GM10847 (cell line): ENCODE data around the gene SOAT2.

Experiments used
- POLR2A ChIP-seq: IDR thresholded peaks from 2 replicates; pipeline ENCODE4 v1.6.1; 2011; ENCODE audit not compliant: insufficient read length; ENCODE audit errors: extremely low read depth

Gene SOAT2

DNA sequence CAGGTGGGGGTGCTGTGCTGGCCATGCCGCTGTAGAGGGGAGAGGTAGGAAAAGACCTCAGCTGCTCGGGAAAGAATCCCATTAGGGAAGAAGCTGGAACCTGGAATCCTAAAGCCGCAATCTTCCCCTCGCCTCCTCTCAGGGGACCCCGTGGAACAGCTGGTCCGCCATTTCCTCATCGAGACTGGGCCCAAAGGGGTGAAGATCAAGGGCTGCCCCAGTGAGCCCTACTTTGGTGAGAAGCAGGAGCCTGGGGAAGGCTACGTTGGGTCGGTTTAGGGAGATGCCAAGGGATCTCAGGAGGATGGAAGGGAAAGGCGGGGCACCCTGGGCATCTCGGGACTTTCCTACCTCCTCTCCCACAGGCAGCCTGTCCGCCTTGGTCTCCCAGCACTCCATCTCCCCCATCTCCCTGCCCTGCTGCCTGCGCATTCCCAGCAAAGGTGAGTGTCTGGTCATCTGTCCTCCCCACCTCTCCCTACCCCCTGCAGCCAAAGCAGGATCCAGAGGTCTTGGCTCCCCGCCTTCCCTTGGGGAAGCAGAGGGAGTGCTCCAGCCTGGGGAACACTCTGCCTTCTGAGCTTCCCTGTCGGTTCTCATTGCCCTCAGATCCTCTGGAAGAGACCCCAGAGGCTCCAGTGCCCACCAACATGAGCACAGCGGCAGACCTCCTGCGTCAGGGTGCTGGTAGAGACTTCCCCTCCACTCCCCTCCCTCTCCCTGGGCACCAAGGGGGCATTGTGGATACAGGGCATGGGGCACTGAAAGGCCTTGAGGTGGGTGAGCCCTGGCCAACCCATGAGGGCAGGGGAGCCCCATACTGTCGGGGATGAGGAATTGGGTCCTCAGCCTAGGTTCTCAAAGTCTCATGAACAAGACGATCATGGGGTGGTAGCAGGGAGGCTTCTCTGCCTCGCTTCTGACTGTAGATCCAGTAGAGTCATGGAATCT lies 41.0 kb upstream of the SOAT2 start:
- TF ChIP-seq POLR2A, result no peak

DNA sequence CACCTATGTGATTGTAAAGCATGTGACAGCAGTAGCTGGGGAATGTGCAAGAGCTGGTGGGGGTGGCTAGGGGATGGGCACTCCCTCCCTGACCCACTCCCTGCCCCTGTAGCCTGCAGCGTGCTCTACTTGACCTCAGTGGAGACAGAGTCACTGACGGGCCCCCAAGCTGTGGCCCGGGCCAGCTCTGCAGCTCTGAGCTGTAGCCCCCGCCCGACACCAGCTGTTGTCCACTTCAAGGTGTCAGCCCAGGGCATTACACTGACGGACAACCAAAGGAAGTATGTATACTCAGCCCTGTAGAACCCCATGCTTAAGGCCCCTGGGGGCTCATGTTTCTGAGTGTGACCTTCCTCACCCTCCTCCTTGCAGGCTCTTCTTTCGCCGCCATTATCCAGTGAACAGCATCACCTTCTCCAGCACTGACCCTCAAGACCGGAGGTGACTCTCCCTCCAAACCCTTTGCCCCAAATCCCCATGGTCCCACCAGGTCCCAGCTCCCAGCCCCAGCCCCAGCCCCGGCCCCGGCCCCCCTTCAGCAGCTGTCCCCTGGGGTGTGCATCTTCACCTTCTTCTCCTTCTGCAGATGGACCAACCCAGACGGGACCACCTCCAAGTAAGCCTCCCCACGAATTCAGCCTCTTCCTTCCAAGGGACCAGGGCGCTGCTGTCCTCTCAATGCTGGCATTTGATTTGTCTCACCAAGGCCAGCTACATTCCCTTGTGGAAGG lies 40.1 kb upstream of the SOAT2 start:
- TF ChIP-seq POLR2A, result no peak

DNA sequence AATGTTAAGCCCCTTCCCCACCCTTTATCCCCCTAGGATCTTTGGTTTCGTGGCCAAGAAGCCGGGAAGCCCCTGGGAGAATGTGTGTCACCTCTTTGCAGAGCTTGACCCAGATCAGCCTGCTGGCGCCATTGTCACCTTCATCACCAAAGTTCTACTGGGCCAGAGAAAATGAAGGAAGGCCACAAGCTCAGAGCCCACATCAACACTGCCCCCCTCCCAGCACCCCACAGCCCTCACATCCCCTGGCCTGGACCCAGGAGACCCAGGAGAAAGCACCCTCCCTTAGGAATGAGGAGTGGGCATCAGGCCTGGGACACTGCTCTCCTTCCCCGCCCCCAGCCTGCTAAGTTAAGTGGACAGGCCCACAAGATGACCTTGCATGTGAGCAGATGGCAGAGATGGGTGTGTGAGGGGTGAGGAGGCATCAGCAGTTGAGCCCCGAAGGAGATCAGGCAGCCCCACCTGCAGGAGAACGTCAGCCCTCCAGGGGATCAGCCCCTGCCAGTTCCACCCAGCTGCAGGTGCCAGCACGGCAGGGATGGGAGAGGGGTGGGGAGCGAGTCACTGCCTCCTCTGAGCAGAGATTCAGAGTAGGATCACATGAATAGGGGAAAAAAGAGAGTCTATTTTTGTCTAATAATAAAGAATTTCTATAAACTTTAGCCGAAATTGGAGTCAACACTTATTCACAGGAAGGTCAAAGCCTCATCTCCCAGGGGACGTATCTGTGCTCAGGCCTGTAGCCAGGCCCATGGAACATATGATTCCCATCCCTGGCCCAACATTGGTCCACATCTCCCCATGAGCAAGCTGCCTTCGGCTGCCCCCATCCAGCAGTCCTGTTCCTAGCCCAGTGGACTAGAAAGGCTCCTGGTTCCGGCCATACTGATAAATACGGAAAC lies 39.3 kb upstream of the SOAT2 start:
- TF ChIP-seq POLR2A, result no peak

DNA sequence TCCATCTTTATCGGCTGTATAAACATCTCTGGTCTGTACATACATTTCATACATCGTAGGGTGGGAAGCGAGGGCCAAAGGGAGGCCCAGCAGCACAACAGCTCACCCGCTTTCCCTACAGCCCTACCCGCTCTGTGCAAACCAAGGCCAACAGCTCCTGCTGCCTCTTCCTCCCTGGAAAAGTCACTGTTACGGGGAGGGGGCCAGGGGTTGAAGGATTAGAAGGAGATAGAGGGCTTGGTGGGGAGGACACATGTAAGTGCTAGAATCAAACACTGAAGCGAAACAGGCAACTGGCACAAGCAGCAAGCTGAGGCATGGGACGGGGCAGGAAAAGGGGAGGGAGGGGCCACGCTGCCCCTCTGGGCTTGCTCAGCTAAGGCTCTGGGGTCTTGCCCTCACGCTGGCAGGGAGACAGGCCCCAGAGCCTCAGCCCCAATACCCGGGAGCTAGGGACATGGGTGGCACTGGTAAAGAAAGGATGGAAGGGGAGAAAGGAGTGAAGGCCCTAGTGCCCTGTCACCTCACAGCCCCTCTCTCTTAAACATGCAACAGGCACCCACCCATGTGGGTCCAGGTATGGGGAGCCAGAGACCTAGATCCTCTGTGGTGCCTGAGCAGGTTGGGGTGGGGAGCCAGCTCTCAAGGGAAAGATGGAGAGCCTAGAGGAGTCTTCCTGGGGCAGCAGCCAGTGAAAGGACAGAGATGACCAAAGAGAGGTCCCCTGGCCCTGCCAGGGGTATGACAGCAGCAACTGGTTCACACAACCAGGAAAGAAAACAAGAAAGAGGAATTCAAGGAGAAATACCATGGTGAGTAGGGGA lies 38.5 kb upstream of the SOAT2 start:
- no peak for TF ChIP-seq POLR2A

DNA sequence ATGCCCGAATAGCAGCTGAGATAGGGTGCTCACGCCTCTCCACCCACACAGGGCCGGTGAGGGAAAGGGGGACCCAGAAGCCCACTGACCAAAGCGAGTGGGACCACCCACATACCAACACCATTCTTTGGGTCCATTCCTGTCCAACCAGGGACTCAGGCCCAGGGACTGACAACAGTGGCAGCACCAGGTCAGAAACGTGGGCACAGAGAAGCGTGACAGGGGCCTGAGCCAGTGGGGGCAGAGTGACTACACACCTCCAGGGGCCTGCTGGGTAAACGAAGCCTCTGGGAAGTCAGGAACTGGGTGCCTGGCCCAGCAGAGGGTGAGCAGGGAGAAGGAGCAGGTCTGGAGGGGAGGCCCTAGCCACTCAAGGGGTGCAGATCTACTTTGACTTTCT lies 37.8 kb upstream of the SOAT2 start:
- TF ChIP-seq POLR2A, result no peak

DNA sequence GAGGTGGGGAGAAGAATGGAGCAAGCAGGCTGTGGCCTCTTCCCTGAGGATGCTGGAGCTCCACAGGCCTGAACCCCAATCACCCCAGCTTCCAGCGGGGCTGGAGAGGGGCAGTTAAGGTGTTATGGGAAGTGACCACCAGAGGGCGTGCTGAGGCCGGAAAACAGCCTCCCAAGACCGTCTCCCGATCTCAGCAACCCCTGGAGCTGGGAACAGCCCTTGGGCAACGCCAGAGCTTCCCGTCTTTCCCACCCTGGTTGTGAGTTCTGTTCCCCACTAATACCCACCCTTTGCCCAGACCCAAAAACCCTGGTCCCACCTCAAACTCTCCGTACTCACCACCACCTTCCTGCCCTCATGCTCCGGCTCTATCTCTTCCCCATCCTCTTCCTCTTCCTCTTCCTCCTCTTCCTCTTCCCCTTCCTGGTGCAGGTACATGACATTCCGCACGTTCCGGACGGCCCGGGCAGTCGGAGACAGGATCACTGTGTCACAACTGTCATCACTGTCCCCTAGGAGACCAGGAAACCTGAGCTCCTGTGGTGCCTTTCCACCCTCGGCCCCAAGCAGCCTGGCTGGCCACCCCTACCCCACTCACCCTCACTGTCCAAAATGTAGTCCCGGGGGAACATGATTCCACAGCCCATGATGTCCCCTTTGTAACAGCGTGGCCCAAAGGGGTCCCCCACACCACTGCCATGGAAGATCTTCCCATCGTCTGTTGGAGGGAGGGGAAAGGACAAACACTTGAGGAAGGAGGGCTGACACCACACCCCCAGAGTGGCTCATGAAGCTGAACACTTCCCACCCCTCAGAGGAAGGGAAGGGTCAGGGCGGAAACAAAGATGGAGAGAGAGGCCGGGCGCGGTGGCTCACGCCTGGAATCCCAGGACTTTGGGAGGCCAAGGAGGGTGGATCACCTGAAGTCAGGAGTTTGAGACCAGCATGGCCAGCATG lies 37.0 kb upstream of the SOAT2 start:
- no peak for TF ChIP-seq POLR2A

DNA sequence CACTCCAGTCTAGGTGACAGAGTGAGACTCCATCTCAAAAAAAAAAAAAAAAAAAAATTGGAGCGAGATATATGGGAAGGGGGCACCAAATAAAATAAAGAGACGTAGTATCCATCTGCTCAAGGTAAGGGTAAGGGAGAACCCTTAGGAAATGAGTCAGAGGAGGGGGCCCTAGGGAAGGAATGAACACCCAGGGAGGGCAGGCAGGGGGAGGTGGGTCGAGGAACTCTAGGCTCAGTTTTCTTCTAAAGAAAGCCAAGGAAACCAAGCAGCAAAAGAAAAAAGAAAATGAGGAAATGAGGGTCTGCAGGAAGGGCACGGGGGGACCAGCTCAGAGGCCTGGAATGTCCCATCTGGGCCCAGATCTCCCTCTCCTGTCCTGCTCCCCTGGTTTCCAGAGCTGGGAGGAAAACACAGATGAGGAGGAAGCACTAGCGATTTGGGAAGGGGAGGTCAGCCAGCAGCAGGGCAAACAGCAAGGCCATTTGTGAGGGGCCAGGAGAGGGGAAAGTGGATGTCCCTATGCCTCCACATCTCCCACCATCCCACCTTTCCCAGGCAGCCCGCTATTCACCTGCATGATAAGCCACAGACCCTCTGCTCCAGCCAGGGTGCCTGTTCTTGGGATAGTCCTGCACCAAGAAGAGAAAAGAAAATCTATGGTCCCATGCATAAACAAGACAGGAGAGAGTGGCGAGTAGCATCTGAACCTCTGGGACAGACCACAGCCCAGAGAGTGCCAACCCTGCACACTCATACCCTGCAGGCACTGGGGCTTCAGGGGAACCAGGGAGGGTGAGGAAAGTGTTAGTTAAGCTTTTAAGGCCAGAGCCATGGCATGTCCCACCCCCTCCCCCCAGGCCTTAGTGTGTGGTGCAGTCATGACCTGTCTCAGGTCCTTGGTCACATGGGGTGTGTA lies 36.0 kb upstream of the SOAT2 start:
- TF ChIP-seq POLR2A, result no peak

DNA sequence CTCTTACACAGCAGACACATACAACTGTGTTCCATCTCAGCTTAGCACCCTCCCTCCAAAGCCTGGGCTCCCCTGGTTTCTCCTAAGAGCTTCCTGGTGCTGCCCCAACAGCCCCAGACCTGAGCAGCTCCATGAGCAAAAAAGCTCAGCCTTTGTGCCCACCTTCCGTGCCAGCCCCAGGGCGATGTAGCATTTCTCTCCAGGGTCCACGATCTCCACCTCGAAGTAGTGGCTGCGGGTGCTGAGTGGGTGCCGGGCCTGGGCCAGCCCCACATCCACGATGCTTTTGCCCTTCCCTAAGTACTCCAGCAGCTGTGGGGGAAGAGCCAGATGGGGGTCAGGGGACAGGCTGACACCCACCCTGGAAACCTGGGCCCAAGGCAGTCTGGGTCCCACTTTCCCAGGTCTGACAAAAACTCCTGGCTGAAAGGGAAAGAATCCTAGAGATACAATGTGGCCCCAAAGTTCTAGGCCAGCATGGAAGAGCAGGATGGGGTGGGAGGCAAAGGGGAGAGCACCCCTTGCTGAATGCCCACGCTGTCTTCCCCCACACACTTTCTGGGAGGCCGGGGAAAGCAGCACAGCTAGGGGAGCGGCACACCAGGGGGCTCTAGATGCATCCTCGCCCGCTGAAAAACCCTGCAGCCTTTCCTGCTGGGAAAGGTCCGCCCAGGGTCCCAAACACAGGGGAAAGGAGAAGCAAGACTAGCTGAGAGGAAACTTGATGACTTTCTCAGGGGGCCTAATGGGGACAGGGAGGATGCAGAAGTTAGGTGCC lies 35.1 kb upstream of the SOAT2 start:
- TF ChIP-seq POLR2A, result no peak

DNA sequence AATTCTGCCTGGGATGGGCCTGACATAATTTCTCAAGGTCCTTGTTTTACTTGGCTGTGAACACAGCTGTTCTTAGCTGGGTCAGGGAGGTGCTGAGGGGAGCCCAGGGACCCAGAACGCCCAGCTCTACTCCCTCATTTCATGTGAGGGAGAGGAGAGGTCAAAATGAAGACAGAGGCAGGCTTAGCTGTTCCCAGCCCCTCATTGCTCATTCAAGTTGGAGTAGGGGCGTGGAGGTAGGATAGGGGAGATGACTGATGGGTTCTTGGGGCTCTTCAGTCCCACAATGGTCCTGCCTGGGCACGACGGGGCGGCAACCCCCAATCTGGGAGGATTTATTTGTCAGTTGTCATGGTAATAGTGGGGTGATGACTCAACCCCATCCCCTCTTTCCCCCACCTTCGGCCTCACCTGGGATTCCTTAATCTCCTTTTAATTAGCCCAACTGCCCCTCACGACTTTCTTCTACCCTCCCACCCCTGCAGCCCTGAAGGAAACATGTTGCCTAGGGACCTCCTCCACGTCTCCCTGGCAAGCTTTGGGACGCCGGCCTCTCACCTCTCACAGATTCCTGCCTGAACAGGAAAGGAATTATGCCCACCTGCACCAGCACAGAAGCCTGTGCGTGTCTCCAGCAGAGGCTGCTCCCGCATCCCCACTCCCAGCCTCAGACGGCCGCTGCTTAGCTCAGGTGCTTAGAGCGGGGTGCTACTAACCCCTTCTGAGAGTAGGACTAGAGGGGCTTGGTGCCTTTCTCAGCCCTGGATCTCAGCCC lies 34.3 kb upstream of the SOAT2 start:
- TF ChIP-seq POLR2A, result no peak

DNA sequence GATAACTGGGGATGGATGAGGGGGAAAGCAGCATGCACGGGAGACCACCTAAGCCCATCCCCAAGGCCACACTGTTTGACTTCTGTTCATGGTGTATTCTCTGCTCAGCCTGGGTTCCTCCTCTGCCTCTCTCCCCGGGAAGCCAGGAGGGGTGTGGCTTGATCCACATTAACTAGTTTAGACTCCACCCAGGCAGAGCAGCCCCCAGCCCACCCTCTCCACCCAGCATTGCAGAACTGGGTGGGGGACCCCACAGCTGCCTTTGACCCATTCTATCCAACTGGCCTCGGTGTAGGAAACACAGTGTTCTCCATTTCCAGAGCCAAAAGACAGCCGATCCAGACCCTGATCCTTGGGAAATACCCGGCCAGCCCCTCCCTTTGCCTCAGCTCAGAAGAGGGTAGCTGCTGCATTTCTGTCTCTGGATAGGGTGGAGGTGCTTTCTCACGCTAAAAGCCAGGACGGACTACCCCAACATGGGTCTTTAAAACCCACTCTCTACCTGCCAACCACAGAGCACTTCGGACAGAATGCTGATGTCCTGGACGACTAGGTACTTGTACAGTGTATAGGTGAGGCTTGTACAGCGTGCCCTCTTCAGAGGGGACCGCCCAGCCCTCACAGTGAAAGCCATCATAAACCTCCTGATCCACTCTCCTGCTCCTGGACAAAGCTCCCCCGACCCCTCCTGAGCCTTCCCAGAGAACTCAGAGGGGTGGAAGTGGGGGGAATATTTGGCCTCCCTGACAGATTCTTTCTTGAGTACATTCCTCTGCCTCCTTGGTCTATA lies 33.5 kb upstream of the SOAT2 start:
- no peak for TF ChIP-seq POLR2A
